A375 (cell line): ENCODE measurements around the gene PSMA5. TPM values are rescaled to one million over a fixed set of nuclear protein-coding genes. Genes with fewer than 3 reads are reported as not detected.

Experiments used
- total RNA-seq: library from RNA; depleted of rRNA; stranded (reverse); fragments of >200 nt; shearing (Covaris generic); gene quantifications from 2 replicates; pipeline ENCODE4 v1.2.3, GENCODE V29; 2014; rRNA removed

PSMA5 gene
- total RNA-seq = 55.5 and 62.2 TPM in 2 replicates

GRCh38 chr1:109426281-109427170 is at the start of gene PSMA5:
Gene PSMA5, minus strand, starts transcription at chr1:109426448. Its CDS starts 118 bp downstream, at chr1:109426330.

GRCh38 chr1:109466452-109467300 is 40.4 kb upstream of the PSMA5 start, which contains the start of gene SYPL2:
Gene SYPL2, plus strand, starts transcription at chr1:109466546. Its CDS starts 298 bp downstream, at chr1:109466844.

DNA sequence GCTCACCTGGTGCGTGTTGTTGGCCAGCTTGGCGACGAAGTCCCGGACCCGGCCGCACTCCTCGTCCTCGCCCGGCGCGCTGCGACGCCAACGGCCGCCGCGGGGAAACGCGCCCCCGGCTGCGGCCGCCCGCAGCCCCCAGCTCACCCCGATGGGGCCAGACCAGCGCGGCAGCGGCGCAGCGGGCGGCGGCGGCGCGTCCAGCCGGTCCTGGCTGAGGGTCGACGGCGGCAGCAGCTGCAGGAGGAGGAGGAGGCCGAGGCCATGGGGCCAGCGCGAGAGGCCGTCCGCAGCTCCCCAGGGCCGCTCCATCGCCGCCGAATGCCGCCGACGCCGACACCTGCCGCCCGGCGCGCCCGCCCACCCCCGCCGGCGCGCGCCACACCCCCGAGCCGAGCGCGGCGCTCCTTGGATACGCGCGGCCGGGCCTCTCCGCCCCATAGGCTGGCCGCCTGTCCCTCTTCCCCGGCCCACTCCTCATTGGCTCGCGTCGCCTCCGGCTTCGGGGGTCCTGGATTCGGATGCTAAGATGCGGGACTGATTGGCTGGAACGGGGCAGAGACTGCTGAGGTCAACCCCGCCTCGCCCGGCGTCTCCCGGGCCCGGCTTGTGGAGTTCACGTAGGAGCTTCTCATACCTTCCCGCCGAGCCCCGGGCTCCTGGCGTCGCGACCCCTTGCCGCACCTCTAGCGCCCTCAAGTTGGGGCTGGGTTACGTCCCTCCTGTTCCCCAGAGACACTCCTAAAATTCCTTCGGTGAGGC is 28.5 kb downstream of the PSMA5 start, which contains the start of gene SORT1:
Gene SORT1 (minus strand): TSS at position 338 of the 762 bp plus-strand sequence. CDS start 26 bp downstream, at position 312.

Other genes with a start within 250 kb of the PSMA5 start
- gene SARS1, start 212.5 kb downstream of the PSMA5 start, total RNA-seq = 398 and 419 TPM in 2 replicates
- 5.7 and 6.4 TPM in 2 replicates for gene CELSR2, start 176.9 kb downstream of the PSMA5 start, total RNA-seq
- 33.0 and 33.9 TPM in 2 replicates for gene PSRC1, start 143.3 kb downstream of the PSMA5 start, total RNA-seq
- 0.48 TPM in 1 of 2 replicates, not detected in the other for gene MYBPHL, start 119.4 kb downstream of the PSMA5 start, total RNA-seq
- gene SORT1, start 28.5 kb downstream of the PSMA5 start, total RNA-seq = 5.1 and 5.4 TPM in 2 replicates
- 0.29 and 0.30 TPM in 2 replicates for gene SYPL2, start 40.1 kb upstream of the PSMA5 start, total RNA-seq
- gene ATXN7L2, start 57.5 kb upstream of the PSMA5 start, total RNA-seq = 16.2 and 20.7 TPM in 2 replicates
- gene CYB561D1, start 67.6 kb upstream of the PSMA5 start, total RNA-seq = 2.9 and 3.1 TPM in 2 replicates
- gene AMIGO1, start 83.3 kb upstream of the PSMA5 start, total RNA-seq = 3.0 and 3.7 TPM in 2 replicates
- gene GPR61, start 113.4 kb upstream of the PSMA5 start, total RNA-seq = not detected in 2 replicates
- 6.8 and 7.1 TPM in 2 replicates for gene GNAI3, start 122.2 kb upstream of the PSMA5 start, total RNA-seq
- gene GNAT2, start 193.2 kb upstream of the PSMA5 start, total RNA-seq = 0.34 TPM in 1 of 2 replicates, not detected in the other
- 107 and 128 TPM in 2 replicates for gene AMPD2, start 193.4 kb upstream of the PSMA5 start, total RNA-seq
- gene GSTM4, start 229.7 kb upstream of the PSMA5 start, total RNA-seq = 14.6 and 20.6 TPM in 2 replicates
- 2.9 and 5.3 TPM in 2 replicates for gene GSTM2, start 241.6 kb upstream of the PSMA5 start, total RNA-seq